Effector memory CD8-positive, alpha-beta T cell (primary cell): ENCODE data around the gene ANGEL1.
A peak's percentile ranks its signal among the peaks of the same experiment; 100 is the strongest.

Experiments used
- ATAC-seq: fragments of 150-1000 bp; cut with Tn5 transposase; replicated peaks from 2 replicates; pipeline ENCODE4 v1.10.0; 2021; ENCODE audit warnings: mild to moderate bottlenecking, moderate library complexity
- DNase-seq, 3 experiments: peaks; one replicate each; pipeline ENCODE4 v3.0.0; 2021
- H3K27ac Mint-ChIP-seq, 2 donors: one replicate each; pipeline ENCODE4 v1.8.0; 2022; ENCODE audit warnings: mild to moderate bottlenecking in 2 of 2, mixed read lengths in 2 of 2, moderate library complexity in 2 of 2
- H3K27me3 Mint-ChIP-seq, 2 donors: one replicate each; pipeline ENCODE4 v1.8.0; 2022; ENCODE audit warnings: mixed read lengths in 2 of 2
- H3K36me3 Mint-ChIP-seq: one replicate; pipeline ENCODE4 v1.8.0; 2022; ENCODE audit warnings: mild to moderate bottlenecking, moderate library complexity, mixed read lengths; ENCODE audit not compliant: insufficient read depth
- H3K4me1 Mint-ChIP-seq, 2 donors: one replicate each; pipeline ENCODE4 v1.8.0; 2022; ENCODE audit warnings: low read depth in 2 of 2, mixed read lengths in 2 of 2
- H3K4me3 Mint-ChIP-seq, 2 donors: one replicate each; pipeline ENCODE4 v1.8.0; 2022; ENCODE audit warnings: mild to moderate bottlenecking in 2 of 2, mixed read lengths in 2 of 2, moderate library complexity in 2 of 2
- H3K9me3 Mint-ChIP-seq, 2 donors: one replicate each; pipeline ENCODE4 v1.8.0; 2022; ENCODE audit warnings: mixed read lengths in 2 of 2

ANGEL1 gene

DNA sequence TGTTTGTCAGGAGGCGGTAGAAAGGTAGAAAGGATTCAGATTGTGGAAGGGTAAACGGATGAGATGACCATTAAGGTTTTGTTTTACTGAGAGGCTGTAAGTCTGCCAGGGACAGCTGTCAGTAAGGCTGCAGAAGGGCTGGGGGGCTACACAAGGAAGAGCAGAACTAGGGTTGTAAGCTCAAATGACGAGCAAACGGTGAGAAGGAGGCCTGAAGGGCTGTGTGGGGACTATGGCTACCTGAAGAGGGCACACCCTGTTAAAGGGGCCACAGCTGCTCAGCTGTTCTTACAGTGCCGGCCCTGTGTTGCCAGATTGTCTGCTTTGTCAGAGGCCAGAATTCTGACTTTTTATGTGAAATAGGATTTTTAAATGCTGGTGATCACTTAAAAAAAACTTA, 32.3 kb downstream of the ANGEL1 start:
- no peak overlapping the region for H3K4me3 Mint-ChIP-seq
- H3K4me1 Mint-ChIP-seq, result peaks cover 12% of the 10 kb centered on the region in 2 donors
- ATAC-seq, result no peak
- peak overlapping the region; percentile 13 to 49 for H3K27ac Mint-ChIP-seq
- H3K9me3 Mint-ChIP-seq, result no peaks in the 10 kb centered on the region
- H3K27me3 Mint-ChIP-seq, result no peaks in the 10 kb centered on the region
- DNase-seq, result no peak
- H3K36me3 Mint-ChIP-seq, result no peaks in the 10 kb centered on the region

DNA sequence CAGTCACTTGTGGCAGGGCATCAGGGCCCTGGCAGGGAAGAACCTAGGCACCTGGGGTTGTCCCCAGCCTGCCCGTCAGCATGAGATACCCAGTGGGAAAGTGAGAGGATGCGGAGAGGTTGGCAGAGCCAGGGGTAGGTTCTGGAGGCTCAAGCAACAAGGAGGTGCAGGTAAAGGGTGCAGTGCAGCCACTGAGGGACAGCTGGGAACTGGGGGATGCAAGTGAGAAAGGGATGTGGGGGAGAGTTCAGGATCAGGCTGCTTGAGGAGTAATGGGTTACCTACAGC, 32.7 kb downstream of the ANGEL1 start:
- no peak overlapping the region for H3K4me3 Mint-ChIP-seq

GRCh38 chr14:76779221-76780057, 33.2 kb downstream of the ANGEL1 start:
- peaks cover 12% of the 10 kb centered on the region in 2 donors for H3K4me1 Mint-ChIP-seq
- peak overlapping the region in 1 of 2 donors; percentile 87 for H3K27ac Mint-ChIP-seq
- no peaks in the 10 kb centered on the region for H3K9me3 Mint-ChIP-seq
- no peaks in the 10 kb centered on the region for H3K27me3 Mint-ChIP-seq
- ATAC-seq (no peak), DNase-seq (no peak)
- H3K36me3 Mint-ChIP-seq, result no peaks in the 10 kb centered on the region
- H3K4me3 Mint-ChIP-seq, result no peak overlapping the region

More for the DNA sequence above, 32.7 kb downstream of the ANGEL1 start:
- ATAC-seq, result no peak
- Mint-ChIP-seq H3K36me3 (no peaks in the 10 kb centered on the region), H3K27me3 (no peaks in the 10 kb centered on the region), H3K27ac (peak overlapping the region in 1 of 2 donors; percentile 87), H3K4me1 (peaks cover 12% of the 10 kb centered on the region in 2 donors), H3K9me3 (no peaks in the 10 kb centered on the region)
- DNase-seq, result no peak

DNA sequence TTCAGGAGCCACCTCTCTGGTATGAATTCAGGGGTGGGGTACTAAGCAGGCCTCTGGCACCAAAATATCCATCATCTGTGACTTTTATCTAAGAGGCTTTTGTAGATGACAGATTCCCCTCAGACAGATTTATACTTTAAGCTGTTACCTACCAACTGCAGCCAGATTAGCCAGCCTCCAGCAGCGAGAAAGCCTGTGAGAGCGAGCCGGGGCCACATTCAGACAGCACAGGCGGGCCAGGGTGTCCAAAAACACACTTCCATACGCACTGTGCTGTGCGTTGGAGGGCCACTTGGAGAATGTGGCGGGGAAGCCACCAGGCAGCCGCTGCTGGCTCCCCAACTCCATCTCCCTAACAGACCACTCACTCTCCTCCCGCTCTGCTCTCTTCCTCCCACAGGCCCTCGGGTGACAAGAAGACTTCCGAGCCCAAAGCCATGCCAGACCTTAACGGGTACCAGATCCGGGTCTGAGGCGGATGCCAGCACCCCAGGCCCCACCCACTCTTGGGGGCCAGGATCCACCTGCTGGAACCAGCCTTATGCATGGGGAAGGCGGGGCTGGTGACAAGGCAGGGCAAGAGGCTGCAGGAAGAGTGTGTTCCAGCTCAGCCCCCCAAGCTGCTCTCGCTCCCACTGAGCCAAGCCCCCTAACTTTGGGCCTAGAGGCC, 34.0 kb downstream of the ANGEL1 start:
- no peaks in the 10 kb centered on the region for H3K27me3 Mint-ChIP-seq
- H3K4me3 Mint-ChIP-seq, result no peak overlapping the region
- ATAC-seq (no peak), DNase-seq (no peak)
- H3K27ac Mint-ChIP-seq, result peak overlapping the region in 1 of 2 donors; percentile 64
- H3K36me3 Mint-ChIP-seq, result no peaks in the 10 kb centered on the region
- H3K9me3 Mint-ChIP-seq, result no peaks in the 10 kb centered on the region
- peaks cover 11 to 12% of the 10 kb centered on the region in 2 donors for H3K4me1 Mint-ChIP-seq

DNA sequence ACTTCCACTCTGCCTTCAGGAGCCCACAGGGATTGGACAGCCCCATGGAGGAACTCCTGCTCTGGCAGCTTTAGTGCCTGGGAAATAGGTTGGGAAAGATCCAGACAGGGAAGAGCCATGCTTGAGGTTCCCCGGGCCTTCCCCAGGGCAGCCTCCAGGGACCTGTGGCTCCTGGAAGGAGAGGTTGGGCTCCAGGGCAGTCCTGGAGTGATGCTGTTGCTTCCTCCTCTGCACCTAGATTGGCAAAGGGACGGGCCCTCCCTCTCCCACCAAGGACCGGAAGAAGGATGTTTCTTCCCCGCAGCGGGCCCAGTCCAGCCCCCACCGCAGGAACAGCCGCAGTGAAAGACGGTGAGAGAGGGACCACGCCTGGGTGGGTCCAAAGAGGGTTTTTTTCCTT, 35.0 kb downstream of the ANGEL1 start:
- peak overlapping the region; percentile 12 to 42 for H3K27ac Mint-ChIP-seq
- DNase-seq (no peak), ATAC-seq (no peak)
- H3K36me3 Mint-ChIP-seq, result no peaks in the 10 kb centered on the region
- H3K27me3 Mint-ChIP-seq, result no peaks in the 10 kb centered on the region
- H3K4me3 Mint-ChIP-seq, result no peak overlapping the region
- H3K4me1 Mint-ChIP-seq, result peaks cover 3% of the 10 kb centered on the region in 2 donors
- H3K9me3 Mint-ChIP-seq, result no peaks in the 10 kb centered on the region

DNA sequence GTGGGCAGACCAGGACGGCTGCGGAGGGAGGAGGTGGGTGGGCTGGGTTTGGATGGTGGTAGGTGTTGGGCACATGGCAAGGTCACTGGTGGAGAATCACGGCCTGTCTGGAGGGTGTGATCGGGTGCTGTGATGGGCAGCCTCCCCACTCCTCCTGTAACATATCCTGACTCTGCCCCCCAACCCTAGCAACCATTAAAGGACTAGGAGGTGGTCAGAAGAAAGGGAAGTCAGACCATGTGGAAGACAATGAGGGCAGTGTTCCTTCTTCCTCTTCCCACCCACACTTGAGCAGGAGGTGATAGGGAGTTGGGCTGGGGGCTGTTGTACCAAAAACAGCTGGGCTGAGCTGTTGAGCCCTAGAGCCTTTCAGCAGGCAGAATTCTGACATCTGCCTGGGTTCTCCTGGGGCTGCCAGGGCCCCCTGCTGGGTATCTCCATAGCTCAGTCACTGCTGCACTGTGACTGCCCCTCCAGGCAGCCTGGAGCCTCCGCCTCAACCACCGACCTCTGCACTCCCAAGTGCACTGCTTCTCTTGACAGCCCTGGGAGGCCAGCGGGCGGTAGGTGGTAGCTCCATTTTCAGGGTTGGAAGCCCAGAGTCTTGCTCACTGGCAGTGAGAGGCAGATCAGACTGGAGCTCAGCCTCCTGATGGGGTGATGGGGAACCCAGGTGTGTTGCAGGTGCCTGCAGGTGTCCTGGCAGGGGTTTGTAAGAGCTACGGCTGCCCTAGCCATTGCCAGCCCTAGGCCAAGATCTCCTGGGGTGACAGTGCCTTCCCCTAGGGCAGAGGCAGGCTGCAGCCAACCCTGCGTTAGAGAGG, 36.0 kb downstream of the ANGEL1 start:
- DNase-seq, result no peak
- no peak overlapping the region for H3K27ac Mint-ChIP-seq
- H3K36me3 Mint-ChIP-seq, result no peaks in the 10 kb centered on the region
- no peaks in the 10 kb centered on the region for H3K9me3 Mint-ChIP-seq
- ATAC-seq, result no peak
- H3K4me3 Mint-ChIP-seq, result no peak overlapping the region
- peaks cover 0 to 6% of the 10 kb centered on the region in 2 donors for H3K4me1 Mint-ChIP-seq
- H3K27me3 Mint-ChIP-seq, result no peaks in the 10 kb centered on the region

DNA sequence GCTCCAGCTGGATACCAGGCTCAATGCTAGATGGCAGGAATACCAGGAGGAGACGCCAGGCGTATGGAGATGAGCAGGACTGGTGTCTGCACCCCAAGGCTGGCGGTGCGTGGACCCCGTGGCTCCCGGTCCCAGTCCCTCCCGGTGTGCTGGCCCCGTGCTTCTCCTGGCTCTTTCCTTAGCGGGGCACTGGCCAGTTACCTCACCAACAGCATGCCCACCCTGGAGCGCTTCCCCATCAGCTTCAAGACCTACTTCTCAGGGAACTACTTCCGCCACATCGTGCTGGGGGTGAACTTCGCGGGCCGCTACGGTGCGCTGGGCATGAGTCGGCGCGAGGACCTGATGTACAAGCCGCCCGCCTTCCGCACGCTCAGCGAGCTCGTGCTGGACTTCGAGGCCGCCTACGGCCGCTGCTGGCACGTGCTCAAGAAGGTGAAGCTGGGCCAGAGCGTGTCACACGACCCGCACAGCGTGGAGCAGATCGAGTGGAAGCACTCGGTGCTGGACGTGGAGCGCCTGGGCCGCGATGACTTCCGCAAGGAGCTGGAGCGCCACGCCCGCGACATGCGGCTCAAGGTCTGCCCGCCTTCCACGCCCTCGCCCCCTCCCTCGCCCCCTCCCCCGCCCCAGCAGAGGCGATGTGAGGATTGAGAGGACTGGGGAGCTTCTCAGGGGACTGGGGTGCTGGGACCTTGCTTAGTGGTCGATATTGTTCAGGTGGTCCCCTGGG, 36.8 kb downstream of the ANGEL1 start:
- Mint-ChIP-seq H3K27ac (no peak overlapping the region), H3K36me3 (no peaks in the 10 kb centered on the region), H3K4me3 (no peak overlapping the region), H3K4me1 (peaks cover 0 to 6% of the 10 kb centered on the region in 2 donors), H3K27me3 (no peaks in the 10 kb centered on the region), H3K9me3 (no peaks in the 10 kb centered on the region)
- no peak for DNase-seq
- ATAC-seq, result no peak

GRCh38 chr14:76774821-76775694, 37.6 kb downstream of the ANGEL1 start:
- no peaks in the 10 kb centered on the region for H3K9me3 Mint-ChIP-seq
- no peak overlapping the region for H3K4me3 Mint-ChIP-seq
- DNase-seq (no peak), ATAC-seq (no peak)
- H3K27ac Mint-ChIP-seq, result no peak overlapping the region
- H3K27me3 Mint-ChIP-seq, result no peaks in the 10 kb centered on the region
- peaks cover 0 to 6% of the 10 kb centered on the region in 2 donors for H3K4me1 Mint-ChIP-seq
- no peaks in the 10 kb centered on the region for H3K36me3 Mint-ChIP-seq

- Mint-ChIP-seq H3K27me3 (no peaks in the 10 kb centered on the region), H3K36me3 (no peaks in the 10 kb centered on the region), H3K27ac (no peak overlapping the region), H3K4me3 (no peak overlapping the region), H3K4me1 (peaks cover 0 to 6% of the 10 kb centered on the region in 2 donors), H3K9me3 (no peaks in the 10 kb centered on the region)
- ATAC-seq, result no peak
- no peak for DNase-seq
Observed at GRCh38 chr14:76773956-76774820, 38.5 kb downstream of the ANGEL1 start.

DNA sequence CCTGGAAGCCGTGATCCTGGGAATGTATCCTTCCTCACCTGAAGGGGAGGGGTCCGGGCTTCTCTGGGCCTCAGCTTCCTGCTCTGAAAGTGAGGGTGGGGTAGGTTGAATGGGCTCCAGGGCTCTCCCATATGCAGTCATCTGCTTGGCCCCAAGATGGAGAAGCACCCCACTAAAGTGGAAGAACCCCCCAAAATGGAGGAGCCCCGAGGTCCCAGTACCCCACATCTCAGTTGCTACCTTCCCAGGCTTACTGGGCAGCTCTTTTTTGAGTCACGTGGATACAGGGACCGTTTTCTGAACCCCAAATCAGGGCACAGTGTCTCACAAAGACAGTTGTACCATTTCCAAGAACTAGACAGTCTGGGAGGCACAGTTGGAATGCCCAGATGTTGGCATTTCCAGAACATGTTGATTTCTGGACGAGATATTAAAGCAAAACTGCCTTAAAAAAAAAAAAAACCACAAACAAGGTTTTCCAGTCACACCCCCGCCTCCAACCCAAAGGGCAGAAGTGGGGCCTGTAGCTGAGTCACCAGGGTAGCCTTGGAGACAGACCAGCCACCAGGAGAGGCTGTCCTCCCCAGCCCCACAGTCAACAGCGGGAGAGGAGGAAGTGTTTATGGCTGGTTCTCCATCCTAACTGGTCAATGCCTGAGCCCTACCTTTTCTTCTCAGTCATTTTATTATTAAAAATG, 39.3 kb downstream of the ANGEL1 start:
- peaks cover 2 to 12% of the 10 kb centered on the region in 2 donors for H3K4me1 Mint-ChIP-seq
- no peaks in the 10 kb centered on the region for H3K9me3 Mint-ChIP-seq
- no peak for ATAC-seq
- DNase-seq, result no peak
- H3K4me3 Mint-ChIP-seq, result no peak overlapping the region
- H3K27me3 Mint-ChIP-seq, result no peaks in the 10 kb centered on the region
- H3K27ac Mint-ChIP-seq, result no peak overlapping the region
- H3K36me3 Mint-ChIP-seq, result peaks cover under 1% of the 10 kb centered on the region
